ENCODE measurements around the gene UNC13D. TPM values are rescaled to one million over a fixed set of nuclear protein-coding genes. Genes with fewer than 3 reads are reported as not detected.
"Not testable (repeated sequence)": the region's sequence is repeated elsewhere in the genome, so short reads cannot be mapped to it uniquely, and the experiment has no call there.

UNC13D gene
- total RNA-seq, 1 experiment from 2014 or later: 104 TPM

- peaks cover 55% of the 10 kb centered on the region for H3K36me3 Mint-ChIP-seq (ENCODE audit: insufficient read depth, unreplicated experiment)
- no peaks in the 10 kb centered on the region for H3K9me3 Mint-ChIP-seq (ENCODE audit: low read depth, unreplicated experiment)
- H3K4me3 Mint-ChIP-seq (ENCODE audit: low read depth, unreplicated experiment): no peak overlapping the region
- TF ChIP-seq, protein P1, sequence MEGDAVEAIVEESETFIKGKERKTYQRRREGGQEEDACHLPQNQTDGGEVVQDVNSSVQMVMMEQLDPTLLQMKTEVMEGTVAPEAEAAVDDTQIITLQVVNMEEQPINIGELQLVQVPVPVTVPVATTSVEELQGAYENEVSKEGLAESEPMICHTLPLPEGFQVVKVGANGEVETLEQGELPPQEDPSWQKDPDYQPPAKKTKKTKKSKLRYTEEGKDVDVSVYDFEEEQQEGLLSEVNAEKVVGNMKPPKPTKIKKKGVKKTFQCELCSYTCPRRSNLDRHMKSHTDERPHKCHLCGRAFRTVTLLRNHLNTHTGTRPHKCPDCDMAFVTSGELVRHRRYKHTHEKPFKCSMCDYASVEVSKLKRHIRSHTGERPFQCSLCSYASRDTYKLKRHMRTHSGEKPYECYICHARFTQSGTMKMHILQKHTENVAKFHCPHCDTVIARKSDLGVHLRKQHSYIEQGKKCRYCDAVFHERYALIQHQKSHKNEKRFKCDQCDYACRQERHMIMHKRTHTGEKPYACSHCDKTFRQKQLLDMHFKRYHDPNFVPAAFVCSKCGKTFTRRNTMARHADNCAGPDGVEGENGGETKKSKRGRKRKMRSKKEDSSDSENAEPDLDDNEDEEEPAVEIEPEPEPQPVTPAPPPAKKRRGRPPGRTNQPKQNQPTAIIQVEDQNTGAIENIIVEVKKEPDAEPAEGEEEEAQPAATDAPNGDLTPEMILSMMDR (IDR thresholded peaks at IDR 0.05; ENCODE audit: unreplicated experiment): no peak
- CTCF ChIA-PET: interaction anchor here (0.6 to 1.4 kb wide), 5 partner anchors 11 to 93 kb away, joined by 3 to 8 read pairs (median 5); partner anchors contain the start of genes UNC13D and WBP2
- peaks cover 36% of the 10 kb centered on the region for H3K4me1 Mint-ChIP-seq (ENCODE audit: low read depth, unreplicated experiment)
- no peaks in the 10 kb centered on the region for H3K27me3 Mint-ChIP-seq (ENCODE audit: unreplicated experiment)
- no TSS peak for BruUV-seq (replicated peaks)
- DNase-seq: peak; percentile 81
- H3K27ac Mint-ChIP-seq (ENCODE audit: unreplicated experiment): peak overlapping the region; percentile 82
- intact Hi-C loops (cut with micrococcal nuclease; ENCODE audit: unreplicated experiment): no loop called here
Measured at GRCh38 chr17:75872434-75873351, 28.5 kb upstream of the UNC13D start.

DNA sequence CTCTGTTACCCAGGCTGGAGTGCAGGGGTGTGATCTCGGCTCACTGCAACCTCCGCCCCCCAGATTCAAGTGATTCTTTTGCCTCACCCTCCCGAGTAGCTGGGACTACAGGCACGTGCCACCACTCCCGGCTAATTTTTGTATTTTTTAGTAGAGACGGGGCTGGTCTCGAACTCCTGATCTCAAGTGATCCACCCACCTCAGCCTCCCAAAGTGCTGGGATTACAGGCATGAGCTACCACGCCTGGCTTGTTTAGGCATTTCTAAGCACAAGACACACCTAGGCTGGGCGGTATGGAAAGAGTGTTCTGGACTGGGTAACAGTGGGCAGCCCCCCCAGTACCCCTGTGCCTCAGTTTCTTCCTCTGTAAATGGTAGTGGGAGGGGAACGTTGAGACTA is 26.0 kb upstream of the UNC13D start:
- H3K36me3 Mint-ChIP-seq (ENCODE audit: insufficient read depth, unreplicated experiment): peaks cover 31% of the 10 kb centered on the region
- intact Hi-C loops (cut with micrococcal nuclease; ENCODE audit: unreplicated experiment); H3K27me3 Mint-ChIP-seq (ENCODE audit: unreplicated experiment); CTCF ChIA-PET; BruUV-seq (replicated peaks); H3K4me3 Mint-ChIP-seq (ENCODE audit: low read depth, unreplicated experiment); H3K9me3 Mint-ChIP-seq (ENCODE audit: low read depth, unreplicated experiment); DNase-seq: not testable (repeated sequence)
- H3K4me1 Mint-ChIP-seq (ENCODE audit: low read depth, unreplicated experiment): peaks cover 18% of the 10 kb centered on the region
- H3K27ac Mint-ChIP-seq (ENCODE audit: unreplicated experiment): peak overlapping the region; percentile 78

DNA sequence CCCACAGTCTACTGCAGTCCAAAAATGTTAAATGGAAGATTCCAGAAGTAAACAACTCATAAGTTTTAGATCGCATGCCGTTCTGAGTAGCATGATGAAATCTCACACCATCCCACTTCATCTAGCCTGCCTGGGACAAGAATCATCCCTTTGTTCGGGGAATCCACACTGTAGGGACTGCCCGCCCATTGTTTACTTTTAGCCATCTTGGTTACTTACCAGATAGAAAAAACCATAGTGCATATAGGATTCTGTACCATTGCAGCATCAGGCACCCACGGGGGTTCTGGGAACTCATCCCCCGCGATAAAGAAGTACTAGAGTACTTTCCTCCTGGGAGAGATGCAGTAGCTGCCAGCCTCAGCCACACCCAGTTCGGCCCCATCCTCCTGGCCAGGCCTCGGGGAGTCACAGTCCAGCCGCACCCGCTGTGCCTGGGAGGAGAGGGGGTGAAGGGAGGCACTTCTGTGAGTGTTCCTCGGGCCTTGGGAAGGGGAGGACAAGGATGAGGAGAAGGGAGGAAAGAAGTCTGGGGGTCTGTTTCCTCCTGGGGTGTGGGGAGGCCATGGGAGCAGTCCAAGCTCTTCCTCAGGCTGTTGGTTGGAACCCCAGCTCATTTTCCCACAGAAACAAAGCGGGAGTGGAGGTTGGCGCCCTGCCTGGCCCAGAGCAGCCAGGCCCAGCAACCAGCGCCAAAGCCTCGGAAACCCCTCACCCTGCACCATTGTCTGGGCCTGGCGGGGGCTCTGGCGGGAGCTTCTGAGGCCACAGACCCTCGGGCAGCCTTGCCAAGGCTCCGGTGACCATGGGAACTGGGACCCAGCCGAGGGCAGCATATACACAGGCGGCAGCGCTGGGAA is 25.3 kb upstream of the UNC13D start:
- CTCF ChIA-PET: interaction anchor here (0.6 kb wide), 1 partner anchor 399 kb away, joined by 4 read pairs; no protein-coding TSS in a partner anchor
- TF ChIP-seq, protein P1 (IDR thresholded peaks at IDR 0.05; ENCODE audit: unreplicated experiment): no peak
- Mint-ChIP-seq H3K4me3 (ENCODE audit: low read depth, unreplicated experiment) (no peak overlapping the region), H3K36me3 (ENCODE audit: insufficient read depth, unreplicated experiment) (peaks cover 26% of the 10 kb centered on the region), H3K27ac (ENCODE audit: unreplicated experiment) (peak overlapping the region; percentile 74), H3K27me3 (ENCODE audit: unreplicated experiment) (no peaks in the 10 kb centered on the region), H3K9me3 (ENCODE audit: low read depth, unreplicated experiment) (no peaks in the 10 kb centered on the region), H3K4me1 (ENCODE audit: low read depth, unreplicated experiment) (peaks cover 17% of the 10 kb centered on the region)
- intact Hi-C loops (cut with micrococcal nuclease; ENCODE audit: unreplicated experiment): no loop called here
- DNase-seq: peak; percentile 36
- no TSS peak for BruUV-seq (replicated peaks)

GRCh38 chr17:75868730-75869281 is 24.6 kb upstream of the UNC13D start:
- Mint-ChIP-seq H3K36me3 (ENCODE audit: insufficient read depth, unreplicated experiment) (peaks cover 19% of the 10 kb centered on the region), H3K4me1 (ENCODE audit: low read depth, unreplicated experiment) (peaks cover 17% of the 10 kb centered on the region), H3K27ac (ENCODE audit: unreplicated experiment) (peak overlapping the region; percentile 74)
- H3K27me3 Mint-ChIP-seq (ENCODE audit: unreplicated experiment); H3K4me3 Mint-ChIP-seq (ENCODE audit: low read depth, unreplicated experiment); H3K9me3 Mint-ChIP-seq (ENCODE audit: low read depth, unreplicated experiment); DNase-seq; CTCF ChIA-PET; intact Hi-C loops (cut with micrococcal nuclease; ENCODE audit: unreplicated experiment); BruUV-seq (replicated peaks): not testable (repeated sequence)

DNA sequence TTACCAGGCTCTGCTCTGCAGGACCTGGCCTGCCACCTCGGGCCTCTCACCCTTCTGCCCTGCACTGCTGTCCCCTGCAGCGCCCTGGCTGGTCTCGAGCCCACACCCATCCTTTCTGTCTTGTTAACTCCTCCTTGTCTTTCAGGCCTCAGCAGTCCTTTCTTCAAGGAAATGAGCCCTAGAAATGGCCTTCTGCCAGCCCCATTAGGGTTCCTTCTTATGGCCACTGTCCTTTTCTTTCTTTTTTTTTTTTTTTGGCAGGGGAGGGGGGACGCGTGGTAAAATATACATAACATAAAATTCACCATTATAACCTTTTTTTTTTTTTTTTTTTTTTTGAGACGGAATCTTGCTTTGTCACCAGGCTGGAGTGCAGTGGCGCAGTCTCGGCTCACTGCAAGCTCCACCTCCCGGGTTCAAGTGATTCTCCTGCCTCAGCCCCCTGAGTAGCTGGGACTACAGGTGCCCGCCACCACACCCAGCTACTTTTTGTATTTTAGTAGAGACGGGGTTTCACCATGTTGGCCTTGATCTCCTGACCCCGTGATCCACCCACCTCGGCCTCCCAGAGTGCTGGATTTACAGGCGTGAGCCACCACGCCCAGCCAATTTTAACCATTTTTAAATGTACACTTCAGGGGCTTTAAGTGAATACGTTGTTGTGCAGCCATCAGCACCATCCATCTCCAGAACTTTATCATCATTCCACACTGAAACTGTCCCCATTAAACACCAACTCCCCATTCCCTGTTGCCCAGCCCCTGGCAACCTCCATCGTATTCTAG is 21.4 kb upstream of the UNC13D start:
- H3K9me3 Mint-ChIP-seq (ENCODE audit: low read depth, unreplicated experiment); H3K4me3 Mint-ChIP-seq (ENCODE audit: low read depth, unreplicated experiment); H3K27me3 Mint-ChIP-seq (ENCODE audit: unreplicated experiment); H3K27ac Mint-ChIP-seq (ENCODE audit: unreplicated experiment); intact Hi-C loops (cut with micrococcal nuclease; ENCODE audit: unreplicated experiment); BruUV-seq (replicated peaks); CTCF ChIA-PET; DNase-seq; H3K36me3 Mint-ChIP-seq (ENCODE audit: insufficient read depth, unreplicated experiment): not testable (repeated sequence)
- H3K4me1 Mint-ChIP-seq (ENCODE audit: low read depth, unreplicated experiment): peaks cover 14% of the 10 kb centered on the region

GRCh38 chr17:75864887-75865286 is 20.7 kb upstream of the UNC13D start:
- CTCF ChIA-PET: not testable (repeated sequence)

More at GRCh38 chr17:75864887-75865286, 20.7 kb upstream of the UNC13D start:
- H3K9me3 Mint-ChIP-seq (ENCODE audit: low read depth, unreplicated experiment); intact Hi-C loops (cut with micrococcal nuclease; ENCODE audit: unreplicated experiment); BruUV-seq (replicated peaks); H3K27me3 Mint-ChIP-seq (ENCODE audit: unreplicated experiment); H3K27ac Mint-ChIP-seq (ENCODE audit: unreplicated experiment); H3K36me3 Mint-ChIP-seq (ENCODE audit: insufficient read depth, unreplicated experiment); H3K4me3 Mint-ChIP-seq (ENCODE audit: low read depth, unreplicated experiment); DNase-seq: not testable (repeated sequence)
- peaks cover 12% of the 10 kb centered on the region for H3K4me1 Mint-ChIP-seq (ENCODE audit: low read depth, unreplicated experiment)

All from Calu3 (cell line).